VCaP (cell line): ENCODE measurements around the gene TGM2.

Experiments
- H3K27ac ChIP-seq: fragments of 450-650 bp; 2 replicates; pipeline ENCODE4 v1.5.1; 2017
- CTCF ChIP-seq: fragments of 450-650 bp; conservative IDR thresholded peaks from 2 replicates; pipeline ENCODE4 v1.5.1; 2017; ENCODE audit warnings: mild to moderate bottlenecking, moderate library complexity

The TGM2 gene

GRCh38 chr20:38126146-38126921, 38.7 kb downstream of the TGM2 start:
- H3K27ac ChIP-seq, result peak overlapping the region; percentile 78
- TF ChIP-seq CTCF, result no peak

GRCh38 chr20:38125157-38126056, 39.7 kb downstream of the TGM2 start:
- no peak for TF ChIP-seq CTCF
- H3K27ac ChIP-seq, result peak overlapping the region; percentile 78

- peak overlapping the region; percentile 50 for H3K27ac ChIP-seq
- no peak for TF ChIP-seq CTCF
These were observed 42.0 kb downstream of the TGM2 start for GRCh38 chr20:38123021-38123587.

GRCh38 chr20:38121741-38122140, 43.3 kb downstream of the TGM2 start:
- no peak overlapping the region for H3K27ac ChIP-seq

GRCh38 chr20:38120625-38120988, 44.5 kb downstream of the TGM2 start:
- H3K27ac ChIP-seq, result no peak overlapping the region
- no peak for TF ChIP-seq CTCF

More at GRCh38 chr20:38121741-38122140, 43.3 kb downstream of the TGM2 start:
- TF ChIP-seq CTCF, result no peak

GRCh38 chr20:38119446-38119845, 45.6 kb downstream of the TGM2 start:
- no peak for TF ChIP-seq CTCF
- no peak overlapping the region for H3K27ac ChIP-seq

GRCh38 chr20:38117635-38118034, 47.4 kb downstream of the TGM2 start:
- TF ChIP-seq CTCF, result no peak
- no peak overlapping the region for H3K27ac ChIP-seq
